Neuronal stem cell (in vitro differentiated cells): ENCODE results near the gene TARS1.

ENCODE experiments used
- DNase-seq: peaks from one replicate; pipeline ENCODE4 v3.0.0-alpha.2; 2013; ENCODE audit warnings: low spot score
- H2AFZ ChIP-seq: one replicate; pipeline ENCODE4 v1.6.1; 2013; ENCODE audit warnings: mild to moderate bottlenecking, low read length, inconsistent platforms
- H2AK5ac ChIP-seq: 2 replicates; pipeline ENCODE4 v1.6.1; 2013; ENCODE audit warnings: low read depth, mild to moderate bottlenecking, inconsistent platforms, low read length, moderate library complexity, mixed read lengths
- H2BK120ac ChIP-seq: 2 replicates; pipeline ENCODE4 v1.6.1; 2013; ENCODE audit warnings: low read depth, mild to moderate bottlenecking, inconsistent platforms, low read length, moderate library complexity, mixed read lengths
- H2BK12ac ChIP-seq: one replicate; pipeline ENCODE4 v1.6.1; 2013; ENCODE audit warnings: low read length, inconsistent platforms
- H2BK15ac ChIP-seq: 2 replicates; pipeline ENCODE4 v1.6.1; 2013; ENCODE audit warnings: mild to moderate bottlenecking, low read length, inconsistent platforms, mixed read lengths
- H2BK5ac ChIP-seq: one replicate; pipeline ENCODE4 v1.6.1; 2013; ENCODE audit warnings: inconsistent platforms, mild to moderate bottlenecking, low read length, moderate library complexity
- H3K14ac ChIP-seq: one replicate; pipeline ENCODE4 v1.6.1; 2013; ENCODE audit warnings: low read length, inconsistent platforms
- H3K18ac ChIP-seq: 2 replicates; pipeline ENCODE4 v1.6.1; 2013; ENCODE audit warnings: low read length, inconsistent platforms
- H3K23ac ChIP-seq: 2 replicates; pipeline ENCODE4 v1.6.1; 2013; ENCODE audit warnings: low read depth, mild to moderate bottlenecking, mixed read lengths, low read length, inconsistent platforms; ENCODE audit not compliant: poor library complexity
- H3K27ac ChIP-seq: replicated peaks from 3 replicates; pipeline ENCODE4 v1.5.1; 2013; ENCODE audit warnings: low read length, inconsistent platforms
- H3K27me3 ChIP-seq, 3 experiments: 2 replicates each; pipeline ENCODE4 v1.6.1; 2013; ENCODE audit warnings: low read length in 3 of 3, mild to moderate bottlenecking in 2 of 3, inconsistent platforms in 1 of 3, low read depth in 1 of 3, mixed read lengths in 1 of 3, moderate library complexity in 1 of 3; ENCODE audit not compliant: control insufficient read depth in 3 of 3, insufficient read depth in 3 of 3
- H3K36me3 ChIP-seq, 2 donors: replicated peaks in 1 of 2; 2 replicates each; pipeline ENCODE4 v1.6.1; 2013; ENCODE audit warnings: low read length in 2 of 2; ENCODE audit not compliant: control insufficient read depth in 2 of 2, insufficient read depth in 2 of 2
- H3K4ac ChIP-seq: 2 replicates; pipeline ENCODE4 v1.6.1; 2013; ENCODE audit warnings: inconsistent platforms, mild to moderate bottlenecking, low read length, moderate library complexity
- H3K4me1 ChIP-seq, 2 donors: 1 replicate in 1 of 2; 2 replicates in 1 of 2; pipeline ENCODE4 v1.6.1; 2013; ENCODE audit warnings: low read length in 2 of 2, low read depth in 1 of 2; ENCODE audit not compliant: control insufficient read depth in 2 of 2, insufficient read depth in 1 of 2
- H3K4me2 ChIP-seq: one replicate; pipeline ENCODE4 v1.6.1; 2013; ENCODE audit warnings: mild to moderate bottlenecking, low read length, inconsistent platforms; ENCODE audit not compliant: insufficient read depth, poor library complexity, severe bottlenecking
- H3K4me3 ChIP-seq, 2 donors: 2 replicates each; pipeline ENCODE4 v1.5.1; 2013; ENCODE audit warnings: low read length in 2 of 2, mild to moderate bottlenecking in 2 of 2, inconsistent platforms in 1 of 2, moderate library complexity in 1 of 2
- H3K79me1 ChIP-seq: one replicate; pipeline ENCODE4 v1.6.1; 2013; ENCODE audit warnings: low read depth, mild to moderate bottlenecking, inconsistent platforms, low read length, moderate library complexity
- H3K9ac ChIP-seq: one replicate; pipeline ENCODE4 v1.6.1; 2013; ENCODE audit warnings: mild to moderate bottlenecking, low read depth, low read length, inconsistent platforms; ENCODE audit not compliant: poor library complexity
- H3K9me3 ChIP-seq, 2 donors: replicated peaks in 1 of 2; 2 replicates each; pipeline versions ENCODE3 to v1.6.1; 2013; ENCODE audit warnings: low read length in 2 of 2, mild to moderate bottlenecking in 2 of 2, inconsistent platforms in 1 of 2, low read depth in 1 of 2, mixed read lengths in 1 of 2, moderate library complexity in 1 of 2; ENCODE audit not compliant: control insufficient read depth in 2 of 2, insufficient read depth in 1 of 2
- H4K8ac ChIP-seq: one replicate; pipeline ENCODE4 v1.6.1; 2013; ENCODE audit warnings: low read depth, mild to moderate bottlenecking, inconsistent platforms, low read length, moderate library complexity
- H4K91ac ChIP-seq: one replicate; pipeline ENCODE4 v1.6.1; 2013; ENCODE audit warnings: low read length, low read depth, mild to moderate bottlenecking, inconsistent platforms; ENCODE audit not compliant: poor library complexity
- WGBS, 2 donors: extraction: QIAGEN DNeasy Blood & Tissue Kit; methylation state at CpG; one replicate each; pipeline ENCODE4 v1.1.7; 2013; ENCODE audit warnings: missing lambda C conversion rate in 2 of 2, mixed read lengths in 1 of 2; ENCODE audit not compliant: insufficient read length in 2 of 2, insufficient replicate concordance in 1 of 2; ENCODE audit errors: extremely low coverage in 2 of 2; 5-methylcytosine and 5-hydroxymethylcytosine counted together

Gene TARS1

DNA sequence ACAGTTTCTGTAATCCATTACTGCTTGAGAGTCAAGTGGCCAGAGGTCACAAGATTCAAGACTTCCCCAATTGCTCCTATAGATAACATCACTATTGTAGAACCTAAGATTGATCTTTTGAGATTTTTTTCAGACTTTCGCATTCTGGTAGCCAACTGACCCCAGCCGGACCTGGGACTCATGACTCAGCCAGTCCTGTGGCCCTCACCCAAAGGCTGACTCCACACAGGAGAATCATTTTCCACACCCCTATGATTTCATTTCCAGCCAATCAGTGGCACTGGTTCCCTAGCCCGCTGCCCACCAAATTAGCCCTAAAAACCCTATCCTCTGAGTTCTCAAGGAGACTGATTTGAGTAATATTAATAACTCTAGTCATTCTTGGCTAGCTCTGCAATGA is 36.2 kb downstream of the TARS1 start:
- peaks cover 9 to 74% of the 10 kb centered on the region in 2 donors for H3K36me3 ChIP-seq
- H3K27ac ChIP-seq, result no peak overlapping the region
- no peak overlapping the region for H4K91ac ChIP-seq
- H3K14ac ChIP-seq, result no peak overlapping the region
- H2BK12ac ChIP-seq, result no peak overlapping the region
- no peaks in the 10 kb centered on the region for H3K4me1 ChIP-seq
- H2BK120ac ChIP-seq, result no peak overlapping the region
- H3K27me3 ChIP-seq, result no peaks in the 10 kb centered on the region
- no peak overlapping the region for H2BK5ac ChIP-seq
- H4K8ac ChIP-seq, result no peak overlapping the region
- no peak for DNase-seq
- H3K79me1 ChIP-seq, result peaks cover 1% of the 10 kb centered on the region
- H3K4me2 ChIP-seq, result no peak overlapping the region
- no peak overlapping the region for H2BK15ac ChIP-seq
- no peak overlapping the region for H2AK5ac ChIP-seq
- no peak overlapping the region for H3K18ac ChIP-seq
- no CpG with 5 or more reads among the region's 3 CpGs for WGBS, 2 donors
- no peak overlapping the region for H3K9ac ChIP-seq
- H3K23ac ChIP-seq, result no peak overlapping the region
- no peak overlapping the region for H3K4ac ChIP-seq
- H2AFZ ChIP-seq, result no peak overlapping the region
- no peak overlapping the region for H3K4me3 ChIP-seq
- H3K9me3 ChIP-seq, result peaks cover 0 to 6% of the 10 kb centered on the region in 2 donors

DNA sequence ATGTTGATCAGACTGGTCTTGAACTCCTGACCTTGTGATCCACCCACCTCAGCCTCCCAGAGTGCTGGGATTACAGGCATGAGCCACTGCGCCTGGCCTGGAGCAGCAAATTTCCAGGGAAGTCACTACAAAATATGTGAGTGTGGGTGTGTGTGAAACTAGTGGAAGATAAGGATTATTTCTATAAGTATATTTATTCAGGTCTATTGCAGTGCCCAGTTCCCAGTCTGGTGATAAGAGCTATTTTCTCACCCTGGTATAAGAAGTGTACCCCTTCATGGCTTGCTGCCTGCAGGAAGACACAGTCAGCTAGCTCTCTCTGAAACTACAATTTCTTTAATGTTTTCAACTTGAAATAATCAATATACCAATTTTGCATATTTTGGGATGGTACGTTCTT is 37.1 kb downstream of the TARS1 start:
- WGBS, 2 donors, result no CpG with 5 or more reads among the region's 2 CpGs
- no peak overlapping the region for H2BK5ac ChIP-seq
- no peak overlapping the region for H3K4me3 ChIP-seq
- DNase-seq, result no peak
- no peak overlapping the region for H2BK15ac ChIP-seq
- no peak overlapping the region for H3K9ac ChIP-seq
- H3K23ac ChIP-seq, result no peak overlapping the region
- no peak overlapping the region for H3K4me2 ChIP-seq
- no peak overlapping the region for H2AFZ ChIP-seq
- H4K91ac ChIP-seq, result no peak overlapping the region
- H2BK120ac ChIP-seq, result no peak overlapping the region
- H3K79me1 ChIP-seq, result peaks cover 1% of the 10 kb centered on the region
- H3K9me3 ChIP-seq, result peaks cover 0 to 6% of the 10 kb centered on the region in 2 donors
- no peak overlapping the region for H3K27ac ChIP-seq
- peaks cover 9 to 66% of the 10 kb centered on the region in 2 donors for H3K36me3 ChIP-seq
- no peak overlapping the region for H3K4ac ChIP-seq
- H2BK12ac ChIP-seq, result no peak overlapping the region
- no peak overlapping the region for H3K18ac ChIP-seq
- H4K8ac ChIP-seq, result no peak overlapping the region
- H3K27me3 ChIP-seq, result no peaks in the 10 kb centered on the region
- no peak overlapping the region for H2AK5ac ChIP-seq
- H3K14ac ChIP-seq, result no peak overlapping the region
- peaks cover 0 to 4% of the 10 kb centered on the region in 2 donors for H3K4me1 ChIP-seq

DNA sequence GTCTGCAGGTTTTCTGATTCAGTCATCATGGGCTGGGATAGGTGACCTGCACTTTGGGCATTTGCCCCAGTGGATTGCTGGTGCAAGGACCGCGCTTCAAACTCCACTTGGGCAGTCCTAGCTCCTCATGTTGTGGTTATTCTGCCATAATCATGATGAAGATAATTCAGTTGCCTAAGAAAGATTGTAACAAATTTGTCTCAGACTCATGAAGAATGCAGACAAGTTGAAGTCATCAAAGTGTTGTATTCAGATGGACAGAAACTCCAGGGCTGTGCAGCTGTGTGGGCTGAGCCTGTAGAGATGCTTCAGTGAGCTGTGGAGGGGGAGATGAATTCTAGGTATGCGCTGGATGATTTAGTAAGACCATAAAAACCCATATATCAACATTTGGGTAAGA is 38.5 kb downstream of the TARS1 start:
- Histone ChIP-seq H2AFZ (no peak overlapping the region), H3K4me2 (no peak overlapping the region), H3K23ac (no peak overlapping the region), H2BK12ac (no peak overlapping the region), H2AK5ac (no peak overlapping the region), H3K18ac (no peak overlapping the region), H3K27me3 (no peaks in the 10 kb centered on the region), H2BK5ac (no peak overlapping the region), H3K36me3 (peaks cover 8 to 51% of the 10 kb centered on the region in 2 donors), H3K4ac (no peak overlapping the region), H3K14ac (no peak overlapping the region), H2BK15ac (no peak overlapping the region), H4K8ac (no peak overlapping the region), H3K4me1 (peaks cover 0 to 5% of the 10 kb centered on the region in 2 donors), H3K4me3 (no peak overlapping the region), H4K91ac (no peak overlapping the region), H3K9me3 (peaks cover 0 to 3% of the 10 kb centered on the region in 2 donors), H3K79me1 (peaks cover 1% of the 10 kb centered on the region), H3K27ac (no peak overlapping the region), H2BK120ac (no peak overlapping the region), H3K9ac (no peak overlapping the region)
- WGBS, 2 donors, result no CpG with 5 or more reads among the region's 3 CpGs
- no peak for DNase-seq

DNA sequence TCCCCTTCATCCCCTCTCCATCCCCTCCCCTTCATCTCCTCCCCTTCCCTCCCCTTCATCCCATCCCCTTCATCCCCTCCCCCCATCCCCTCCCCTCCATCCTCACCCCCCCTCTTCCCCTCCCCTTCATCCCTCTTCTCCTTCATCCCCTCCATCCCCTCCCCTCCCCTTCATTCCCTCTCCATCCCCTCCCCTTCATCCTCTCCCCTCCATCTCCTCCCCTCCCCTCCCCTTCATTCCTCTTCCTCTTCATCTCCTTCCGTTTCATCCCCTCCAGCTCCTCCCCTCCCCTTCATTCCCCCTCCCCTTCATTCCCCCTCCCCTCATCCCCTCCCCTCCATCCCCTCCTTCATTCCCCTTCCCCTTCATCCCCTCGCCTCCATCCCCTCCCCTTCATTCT is 40.1 kb downstream of the TARS1 start:
- no peak overlapping the region for H2BK15ac ChIP-seq
- peaks cover 1% of the 10 kb centered on the region for H3K79me1 ChIP-seq
- no peak overlapping the region for H4K91ac ChIP-seq
- no peak overlapping the region for H3K4me2 ChIP-seq
- H2AFZ ChIP-seq, result no peak overlapping the region
- no peak overlapping the region for H3K23ac ChIP-seq
- H3K4me1 ChIP-seq, result peaks cover 0 to 5% of the 10 kb centered on the region in 2 donors
- 95% methylated on average over 2 of the region's 2 CpGs; no CpG with 5 or more reads in 1 of the 2 donors for WGBS, 2 donors
- H3K36me3 ChIP-seq, result peaks cover 4 to 35% of the 10 kb centered on the region in 2 donors
- no peak overlapping the region for H3K4me3 ChIP-seq
- no peak overlapping the region for H2BK12ac ChIP-seq
- no peak overlapping the region for H3K27ac ChIP-seq
- DNase-seq, result no peak
- H3K4ac ChIP-seq, result no peak overlapping the region
- H3K14ac ChIP-seq, result no peak overlapping the region
- H2BK5ac ChIP-seq, result no peak overlapping the region
- H3K9me3 ChIP-seq, result peaks cover 0 to 3% of the 10 kb centered on the region in 2 donors
- no peak overlapping the region for H3K18ac ChIP-seq
- no peak overlapping the region for H3K9ac ChIP-seq
- H2BK120ac ChIP-seq, result no peak overlapping the region
- H2AK5ac ChIP-seq, result no peak overlapping the region
- no peaks in the 10 kb centered on the region for H3K27me3 ChIP-seq
- no peak overlapping the region for H4K8ac ChIP-seq
